GM21447 (cell line): ENCODE results near the gene MTG1.
"Not testable (repeated sequence)": the region's sequence is repeated elsewhere in the genome, so short reads cannot be mapped to it uniquely, and the experiment has no call there.

ENCODE experiments used
- ATAC-seq: cut with Tn5 transposase; IDR thresholded peaks from one replicate; pipeline ENCODE4 v1.9.1; 2021; ENCODE audit not compliant: unreplicated experiment

Gene MTG1

GRCh38 chr10:133422223-133422806 is 28.4 kb downstream of the MTG1 start:
- no peak for ATAC-seq

- no peak for ATAC-seq
Measured at GRCh38 chr10:133422807-133423771, 29.1 kb downstream of the MTG1 start.

- not testable (repeated sequence) for ATAC-seq
Measured at GRCh38 chr10:133424102-133424501, 30.1 kb downstream of the MTG1 start.

- ATAC-seq: not testable (repeated sequence)
Measured at GRCh38 chr10:133424601-133425000, 30.6 kb downstream of the MTG1 start, which contains the start of gene SPRN. SPRN (minus strand) TSS chr10:133424625; CDS start chr10:133423681, 944 bp downstream.

GRCh38 chr10:133429571-133429970 is 35.6 kb downstream of the MTG1 start:
- ATAC-seq: not testable (repeated sequence)

GRCh38 chr10:133431888-133432613 is 38.1 kb downstream of the MTG1 start:
- not testable (repeated sequence) for ATAC-seq

- ATAC-seq: not testable (repeated sequence)
Measured at GRCh38 chr10:133432789-133433188, 38.8 kb downstream of the MTG1 start.

- ATAC-seq: no peak
Measured at GRCh38 chr10:133438711-133439273, 44.8 kb downstream of the MTG1 start.

GRCh38 chr10:133439517-133440461 is 45.8 kb downstream of the MTG1 start:
- ATAC-seq: no peak

GRCh38 chr10:133440633-133441285 is 46.8 kb downstream of the MTG1 start:
- no peak for ATAC-seq

- not testable (repeated sequence) for ATAC-seq
Measured at GRCh38 chr10:133441356-133441755, 47.4 kb downstream of the MTG1 start.

GRCh38 chr10:133441780-133442179 is 47.8 kb downstream of the MTG1 start:
- ATAC-seq: no peak

- no peak for ATAC-seq
Measured at GRCh38 chr10:133442191-133442966, 48.4 kb downstream of the MTG1 start.

GRCh38 chr10:133442967-133443924 is 49.3 kb downstream of the MTG1 start:
- ATAC-seq: no peak

- no peak for ATAC-seq
Measured at GRCh38 chr10:133444342-133445267, 50.6 kb downstream of the MTG1 start.

- ATAC-seq: no peak
Measured at GRCh38 chr10:133445268-133445732, 51.3 kb downstream of the MTG1 start.
